Astrocyte (in vitro differentiated cells and primary cell): ENCODE data around the gene RSPH1. TPM values are rescaled to one million over a fixed set of nuclear protein-coding genes. Genes with fewer than 3 reads are reported as not detected.

Source experiments
- DNase-seq: peaks from one replicate; pipeline ENCODE4 v3.0.0-alpha.2; 2010; ENCODE audit warnings: low read depth
- FAIRE-seq: peaks from 2 replicates; lab custom pipeline; 2011; peaks lifted over from hg19 to GRCh38; lab: Jason Lieb, UNC
- H2AFZ ChIP-seq: 2 replicates; pipeline ENCODE4 v1.6.0; 2012; ENCODE audit warnings: low read depth, low read length, inconsistent platforms
- H3K27ac ChIP-seq: 2 replicates; pipeline ENCODE4 v1.5.1; 2011; ENCODE audit warnings: low read depth, low read length, inconsistent platforms
- H3K27me3 ChIP-seq: 2 replicates; pipeline ENCODE4 v1.6.0; 2011; ENCODE audit warnings: low read length, inconsistent platforms; ENCODE audit not compliant: insufficient read depth
- H3K36me3 ChIP-seq: 2 replicates; pipeline ENCODE4 v1.5.1; 2011; ENCODE audit warnings: low read length, inconsistent platforms; ENCODE audit not compliant: insufficient read depth
- H3K4me1 ChIP-seq: 2 replicates; pipeline ENCODE4 v1.5.1; 2011; ENCODE audit warnings: low read length, inconsistent platforms; ENCODE audit not compliant: insufficient read depth
- H3K4me2 ChIP-seq: 2 replicates; pipeline ENCODE4 v1.6.0; 2012; ENCODE audit warnings: low read length, inconsistent platforms
- H3K4me3 ChIP-seq: 2 replicates; pipeline ENCODE4 v1.5.1; 2011; ENCODE audit warnings: low read depth, mild to moderate bottlenecking, low read length, inconsistent platforms; ENCODE audit not compliant: insufficient read depth
- H3K79me2 ChIP-seq: 2 replicates; pipeline ENCODE4 v1.6.0; 2012; ENCODE audit warnings: mild to moderate bottlenecking, low read length, inconsistent platforms; ENCODE audit not compliant: insufficient read depth
- H3K9ac ChIP-seq: 2 replicates; pipeline ENCODE4 v1.6.0; 2012; ENCODE audit warnings: mild to moderate bottlenecking, low read length, inconsistent platforms
- H3K9me3 ChIP-seq: 2 replicates; pipeline ENCODE4 v1.5.1; 2012; ENCODE audit warnings: low read depth, mild to moderate bottlenecking, low read length, inconsistent platforms; ENCODE audit not compliant: insufficient read depth
- H4K20me1 ChIP-seq: 2 replicates; pipeline ENCODE4 v1.6.0; 2012; ENCODE audit warnings: low read length, inconsistent platforms; ENCODE audit not compliant: insufficient read depth
- H3K27ac Mint-ChIP-seq: one replicate; pipeline ENCODE4 v1.8.0; 2021; ENCODE audit warnings: mild to moderate bottlenecking, mixed read lengths; ENCODE audit not compliant: unreplicated experiment
- H3K27me3 Mint-ChIP-seq: one replicate; pipeline ENCODE4 v1.8.0; 2021; ENCODE audit warnings: low read depth, mixed read lengths; ENCODE audit not compliant: unreplicated experiment
- H3K36me3 Mint-ChIP-seq: one replicate; pipeline ENCODE4 v1.8.0; 2021; ENCODE audit warnings: low read depth, mixed read lengths; ENCODE audit not compliant: unreplicated experiment
- H3K4me1 Mint-ChIP-seq: one replicate; pipeline ENCODE4 v1.8.0; 2021; ENCODE audit warnings: low read depth, mixed read lengths; ENCODE audit not compliant: unreplicated experiment
- H3K4me3 Mint-ChIP-seq: one replicate; pipeline ENCODE4 v1.8.0; 2021; ENCODE audit warnings: mild to moderate bottlenecking, moderate library complexity, mixed read lengths; ENCODE audit not compliant: unreplicated experiment
- H3K9me3 Mint-ChIP-seq: one replicate; pipeline ENCODE4 v1.8.0; 2021; ENCODE audit warnings: mild to moderate bottlenecking, mixed read lengths; ENCODE audit not compliant: unreplicated experiment
- EZH2 ChIP-seq: IDR thresholded peaks from 2 replicates; pipeline ENCODE4 v1.6.1; 2012; ENCODE audit warnings: mild to moderate bottlenecking, low read length, inconsistent platforms; ENCODE audit not compliant: insufficient read depth
- total RNA-seq: library from RNA; stranded (reverse); gene quantifications from 2 replicates; pipeline ENCODE4 v1.2.1, GENCODE V29; 2021
- TF ChIP-seq, protein P1 (sequence below): IDR thresholded peaks from 2 replicates; pipeline ENCODE4 v1.5.1; 2011; ENCODE audit warnings: low read depth, mild to moderate bottlenecking, inconsistent platforms, low read length, moderate library complexity; ENCODE audit not compliant: insufficient read depth

RSPH1 gene
- total RNA-seq, 1 donor from 2014 or later, result 0.43 TPM

DNA sequence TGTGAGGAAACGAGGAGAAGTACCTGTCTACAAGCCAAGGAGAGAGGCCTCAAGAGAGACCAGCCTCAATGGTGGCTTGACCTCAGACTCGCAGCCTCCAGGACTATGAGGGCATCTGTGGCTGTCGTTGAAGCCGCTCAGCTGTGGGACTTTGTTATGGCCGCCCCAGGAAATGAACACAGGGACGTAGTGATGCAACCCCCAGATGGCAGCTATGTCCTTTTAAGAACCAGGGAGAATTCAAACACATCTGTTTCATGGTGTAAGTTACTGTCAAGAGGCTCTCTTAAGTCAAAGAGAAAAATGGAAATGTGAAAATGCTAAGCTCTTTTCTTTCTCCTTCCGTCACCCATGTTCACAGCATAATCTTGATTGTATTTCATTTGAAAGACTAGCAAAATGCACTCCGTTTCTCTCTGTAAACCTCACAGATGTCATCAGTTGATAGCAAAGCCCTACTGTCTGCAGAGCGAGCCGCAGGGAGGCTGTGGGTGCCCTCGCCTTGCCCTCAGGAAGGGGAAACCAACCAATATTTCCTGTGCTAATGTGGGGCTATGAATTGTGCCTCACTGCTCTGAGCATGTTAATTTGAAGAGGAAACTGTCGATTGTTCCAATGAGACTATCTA is 71.0 kb downstream of the RSPH1 start:
- no peaks in the 10 kb centered on the region for H3K4me1 Mint-ChIP-seq
- no peak for TF ChIP-seq EZH2
- TF ChIP-seq, protein P1, sequence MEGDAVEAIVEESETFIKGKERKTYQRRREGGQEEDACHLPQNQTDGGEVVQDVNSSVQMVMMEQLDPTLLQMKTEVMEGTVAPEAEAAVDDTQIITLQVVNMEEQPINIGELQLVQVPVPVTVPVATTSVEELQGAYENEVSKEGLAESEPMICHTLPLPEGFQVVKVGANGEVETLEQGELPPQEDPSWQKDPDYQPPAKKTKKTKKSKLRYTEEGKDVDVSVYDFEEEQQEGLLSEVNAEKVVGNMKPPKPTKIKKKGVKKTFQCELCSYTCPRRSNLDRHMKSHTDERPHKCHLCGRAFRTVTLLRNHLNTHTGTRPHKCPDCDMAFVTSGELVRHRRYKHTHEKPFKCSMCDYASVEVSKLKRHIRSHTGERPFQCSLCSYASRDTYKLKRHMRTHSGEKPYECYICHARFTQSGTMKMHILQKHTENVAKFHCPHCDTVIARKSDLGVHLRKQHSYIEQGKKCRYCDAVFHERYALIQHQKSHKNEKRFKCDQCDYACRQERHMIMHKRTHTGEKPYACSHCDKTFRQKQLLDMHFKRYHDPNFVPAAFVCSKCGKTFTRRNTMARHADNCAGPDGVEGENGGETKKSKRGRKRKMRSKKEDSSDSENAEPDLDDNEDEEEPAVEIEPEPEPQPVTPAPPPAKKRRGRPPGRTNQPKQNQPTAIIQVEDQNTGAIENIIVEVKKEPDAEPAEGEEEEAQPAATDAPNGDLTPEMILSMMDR, result no peak
- Histone ChIP-seq H3K4me1 (no peaks in the 10 kb centered on the region), H4K20me1 (no peaks in the 10 kb centered on the region), H3K27ac (no peak overlapping the region), H2AFZ (no peak overlapping the region), H3K36me3 (no peaks in the 10 kb centered on the region), H3K9ac (no peak overlapping the region), H3K79me2 (no peaks in the 10 kb centered on the region), H3K27me3 (peaks cover 11% of the 10 kb centered on the region), H3K4me2 (no peak overlapping the region), H3K4me3 (no peak overlapping the region), H3K9me3 (no peaks in the 10 kb centered on the region)
- H3K4me3 Mint-ChIP-seq, result no peak overlapping the region
- no peaks in the 10 kb centered on the region for H3K36me3 Mint-ChIP-seq
- H3K27ac Mint-ChIP-seq, result no peak overlapping the region
- H3K27me3 Mint-ChIP-seq, result peaks cover 62% of the 10 kb centered on the region
- peaks cover 15% of the 10 kb centered on the region for H3K9me3 Mint-ChIP-seq
- FAIRE-seq, result no peak
- DNase-seq, result no peak

DNA sequence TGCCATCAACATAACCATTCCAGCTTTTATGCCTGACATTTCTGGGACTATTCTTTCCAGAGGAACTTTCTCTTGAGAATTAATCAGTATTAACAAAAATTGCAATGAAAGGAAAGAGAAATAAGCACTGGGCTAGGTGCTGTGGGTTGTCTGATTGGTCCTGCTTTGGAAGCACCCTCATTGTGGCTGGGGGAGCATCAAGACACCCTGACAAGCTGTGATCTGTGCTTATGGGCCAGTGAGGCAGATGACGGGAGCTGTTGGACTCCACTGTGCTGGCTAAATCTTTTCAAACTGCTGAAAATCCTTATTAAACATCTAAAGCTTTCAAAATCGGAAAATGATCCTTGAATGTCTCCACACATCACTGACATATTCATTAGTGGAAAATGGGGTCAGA is 72.3 kb downstream of the RSPH1 start:
- no peak overlapping the region for H3K27ac Mint-ChIP-seq
- H3K27me3 Mint-ChIP-seq, result peaks cover 58% of the 10 kb centered on the region
- H3K9me3 Mint-ChIP-seq, result peaks cover 18% of the 10 kb centered on the region
- H3K79me2 ChIP-seq, result no peaks in the 10 kb centered on the region
- no peak overlapping the region for H3K9ac ChIP-seq
- H3K4me1 ChIP-seq, result no peaks in the 10 kb centered on the region
- TF ChIP-seq, protein P1, result no peak
- no peak for TF ChIP-seq EZH2
- no peaks in the 10 kb centered on the region for H3K36me3 ChIP-seq
- FAIRE-seq (no peak), DNase-seq (no peak)
- no peak overlapping the region for H3K4me3 ChIP-seq
- no peak overlapping the region for H3K4me2 ChIP-seq
- H3K27me3 ChIP-seq, result peaks cover 15% of the 10 kb centered on the region
- no peak overlapping the region for H3K4me3 Mint-ChIP-seq
- H4K20me1 ChIP-seq, result no peaks in the 10 kb centered on the region
- H3K4me1 Mint-ChIP-seq, result no peaks in the 10 kb centered on the region
- no peak overlapping the region for H2AFZ ChIP-seq
- H3K27ac ChIP-seq, result no peak overlapping the region
- no peaks in the 10 kb centered on the region for H3K36me3 Mint-ChIP-seq
- no peaks in the 10 kb centered on the region for H3K9me3 ChIP-seq

DNA sequence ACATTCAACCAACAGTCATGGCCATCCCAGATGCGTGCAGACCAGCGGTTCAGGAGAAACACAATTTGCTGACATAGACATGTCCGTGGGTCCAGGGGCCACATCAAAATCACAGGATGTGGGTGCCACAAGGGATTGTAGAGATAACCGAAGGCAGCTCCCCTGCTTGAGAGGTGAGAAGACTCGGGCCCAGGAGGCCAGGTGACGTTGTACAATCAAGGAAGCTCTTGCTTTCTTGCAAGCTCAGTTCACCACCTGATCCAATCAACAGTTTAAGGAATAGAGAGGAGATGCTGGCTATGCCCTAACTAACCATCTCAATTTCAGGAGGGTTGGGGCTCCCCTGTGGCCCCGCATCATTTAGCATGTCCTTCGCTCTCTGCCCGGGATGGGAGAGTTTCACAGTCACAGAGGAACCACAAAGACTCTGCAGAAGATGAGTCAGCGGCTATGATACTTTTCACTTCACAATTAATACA is 72.8 kb downstream of the RSPH1 start:
- Histone ChIP-seq H3K36me3 (no peaks in the 10 kb centered on the region), H4K20me1 (no peaks in the 10 kb centered on the region), H3K4me1 (no peaks in the 10 kb centered on the region), H3K27me3 (peaks cover 15% of the 10 kb centered on the region), H3K4me3 (no peak overlapping the region), H3K79me2 (no peaks in the 10 kb centered on the region), H3K4me2 (no peak overlapping the region), H3K9ac (no peak overlapping the region), H3K9me3 (no peaks in the 10 kb centered on the region), H3K27ac (no peak overlapping the region), H2AFZ (no peak overlapping the region)
- H3K36me3 Mint-ChIP-seq, result no peaks in the 10 kb centered on the region
- no peak overlapping the region for H3K27ac Mint-ChIP-seq
- H3K9me3 Mint-ChIP-seq, result peaks cover 16% of the 10 kb centered on the region
- H3K4me1 Mint-ChIP-seq, result no peaks in the 10 kb centered on the region
- TF ChIP-seq EZH2, result no peak
- TF ChIP-seq, protein P1, result no peak
- H3K27me3 Mint-ChIP-seq, result peaks cover 56% of the 10 kb centered on the region
- FAIRE-seq (no peak), DNase-seq (no peak)
- no peak overlapping the region for H3K4me3 Mint-ChIP-seq
